ENCODE results near the gene ATOH8.
A peak's percentile ranks its signal among the peaks of the same experiment; 100 is the strongest.
"Not testable (repeated sequence)": the region's sequence is repeated elsewhere in the genome, so short reads cannot be mapped to it uniquely, and the experiment has no call there.

The ATOH8 gene

GRCh38 chr2:85753525-85754312 lies at the start of gene ATOH8:
TSS of gene ATOH8 (plus strand) at chr2:85753991. CDS start at chr2:85754190, 199 bp downstream.
- peak; percentile 76 for DNase-seq (ENCODE audit: low spot score)

- DNase-seq (ENCODE audit: low spot score): no peak
Measured at GRCh38 chr2:85704038-85704437, 49.8 kb upstream of the ATOH8 start.

- DNase-seq (ENCODE audit: low spot score): no peak
Measured at GRCh38 chr2:85704800-85705679, 48.8 kb upstream of the ATOH8 start.

- DNase-seq (ENCODE audit: low spot score): peak; percentile 78
Measured at GRCh38 chr2:85705680-85706039, 48.1 kb upstream of the ATOH8 start.

GRCh38 chr2:85706063-85706462 lies 47.7 kb upstream of the ATOH8 start:
- DNase-seq (ENCODE audit: low spot score): no peak

- DNase-seq (ENCODE audit: low spot score): no peak
Measured at GRCh38 chr2:85706599-85707296, 47.0 kb upstream of the ATOH8 start.

- peak; percentile 78 for DNase-seq (ENCODE audit: low spot score)
Measured at GRCh38 chr2:85707304-85707703, 46.5 kb upstream of the ATOH8 start.

GRCh38 chr2:85708641-85709040 lies 45.1 kb upstream of the ATOH8 start:
- no peak for DNase-seq (ENCODE audit: low spot score)

- DNase-seq (ENCODE audit: low spot score): no peak
Measured at GRCh38 chr2:85709401-85709811, 44.4 kb upstream of the ATOH8 start.

- DNase-seq (ENCODE audit: low spot score): no peak
Measured at GRCh38 chr2:85710687-85711577, 42.9 kb upstream of the ATOH8 start.

- DNase-seq (ENCODE audit: low spot score): no peak
Measured at GRCh38 chr2:85711578-85712060, 42.2 kb upstream of the ATOH8 start.

GRCh38 chr2:85712336-85712735 lies 41.5 kb upstream of the ATOH8 start:
- no peak for DNase-seq (ENCODE audit: low spot score)

GRCh38 chr2:85712849-85713612 lies 40.8 kb upstream of the ATOH8 start:
- peak; percentile 59 for DNase-seq (ENCODE audit: low spot score)

GRCh38 chr2:85713836-85714235 lies 40.0 kb upstream of the ATOH8 start:
- no peak for DNase-seq (ENCODE audit: low spot score)

GRCh38 chr2:85714421-85714820 lies 39.4 kb upstream of the ATOH8 start:
- not testable (repeated sequence) for DNase-seq (ENCODE audit: low spot score)

GRCh38 chr2:85714841-85715240 lies 39.0 kb upstream of the ATOH8 start:
- DNase-seq (ENCODE audit: low spot score): no peak

- no peak for DNase-seq (ENCODE audit: low spot score)
Measured at GRCh38 chr2:85716346-85716914, 37.4 kb upstream of the ATOH8 start.

GRCh38 chr2:85717308-85718008 lies 36.3 kb upstream of the ATOH8 start:
- DNase-seq (ENCODE audit: low spot score): no peak

GRCh38 chr2:85718009-85718391 lies 35.8 kb upstream of the ATOH8 start:
- DNase-seq (ENCODE audit: low spot score): no peak
